ENCODE data around the gene UQCC5. TPM values are rescaled to one million over a fixed set of nuclear protein-coding genes. Genes with fewer than 3 reads are reported as not detected.

The UQCC5 gene, protein sequence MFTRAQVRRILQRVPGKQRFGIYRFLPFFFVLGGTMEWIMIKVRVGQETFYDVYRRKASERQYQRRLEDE
- total RNA-seq (2014; rRNA removed; shearing (Covaris generic)) = 4.2 and 48.9 TPM in 2 replicates

GRCh38 chr3:52536369-52537164 lies at the start of gene UQCC5:
UQCC5 (plus strand) TSS chr3:52536605; CDS start chr3:52536756, 151 bp downstream.
- in situ Hi-C loops (cut with HindIII; ENCODE audit: low sequenced_read_pairs) = no loop called here
- DNase-seq (ENCODE audit: low spot score) = peak; percentile 98

DNA sequence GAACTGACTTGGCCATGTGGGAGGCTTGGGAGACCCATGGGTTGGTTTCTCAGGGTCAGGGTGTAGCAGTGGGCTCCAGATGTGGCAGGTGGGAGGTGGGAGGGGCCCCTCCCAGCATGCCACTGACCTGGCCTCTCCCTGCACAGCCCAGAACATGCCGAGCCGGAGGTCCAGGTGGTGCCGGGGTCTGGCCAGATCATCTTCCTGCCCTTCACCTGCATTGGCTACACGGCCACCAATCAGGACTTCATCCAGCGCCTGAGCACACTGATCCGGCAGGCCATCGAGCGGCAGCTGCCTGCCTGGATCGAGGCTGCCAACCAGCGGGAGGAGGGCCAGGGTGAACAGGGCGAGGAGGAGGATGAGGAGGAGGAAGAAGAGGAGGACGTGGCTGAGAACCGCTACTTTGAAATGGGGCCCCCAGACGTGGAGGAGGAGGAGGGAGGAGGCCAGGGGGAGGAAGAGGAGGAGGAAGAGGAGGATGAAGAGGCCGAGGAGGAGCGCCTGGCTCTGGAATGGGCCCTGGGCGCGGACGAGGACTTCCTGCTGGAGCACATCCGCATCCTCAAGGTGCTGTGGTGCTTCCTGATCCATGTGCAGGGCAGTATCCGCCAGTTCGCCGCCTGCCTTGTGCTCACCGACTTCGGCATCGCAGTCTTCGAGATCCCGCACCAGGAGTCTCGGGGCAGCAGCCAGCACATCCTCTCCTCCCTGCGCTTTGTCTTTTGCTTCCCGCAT lies 49.2 kb upstream of the UQCC5 start:
- DNase-seq (ENCODE audit: low spot score) = no peak
- in situ Hi-C loops (cut with HindIII; ENCODE audit: low sequenced_read_pairs) = loop anchor here (10.0 kb wide), 1 partner anchor 158 kb away; no protein-coding TSS in a partner anchor

DNA sequence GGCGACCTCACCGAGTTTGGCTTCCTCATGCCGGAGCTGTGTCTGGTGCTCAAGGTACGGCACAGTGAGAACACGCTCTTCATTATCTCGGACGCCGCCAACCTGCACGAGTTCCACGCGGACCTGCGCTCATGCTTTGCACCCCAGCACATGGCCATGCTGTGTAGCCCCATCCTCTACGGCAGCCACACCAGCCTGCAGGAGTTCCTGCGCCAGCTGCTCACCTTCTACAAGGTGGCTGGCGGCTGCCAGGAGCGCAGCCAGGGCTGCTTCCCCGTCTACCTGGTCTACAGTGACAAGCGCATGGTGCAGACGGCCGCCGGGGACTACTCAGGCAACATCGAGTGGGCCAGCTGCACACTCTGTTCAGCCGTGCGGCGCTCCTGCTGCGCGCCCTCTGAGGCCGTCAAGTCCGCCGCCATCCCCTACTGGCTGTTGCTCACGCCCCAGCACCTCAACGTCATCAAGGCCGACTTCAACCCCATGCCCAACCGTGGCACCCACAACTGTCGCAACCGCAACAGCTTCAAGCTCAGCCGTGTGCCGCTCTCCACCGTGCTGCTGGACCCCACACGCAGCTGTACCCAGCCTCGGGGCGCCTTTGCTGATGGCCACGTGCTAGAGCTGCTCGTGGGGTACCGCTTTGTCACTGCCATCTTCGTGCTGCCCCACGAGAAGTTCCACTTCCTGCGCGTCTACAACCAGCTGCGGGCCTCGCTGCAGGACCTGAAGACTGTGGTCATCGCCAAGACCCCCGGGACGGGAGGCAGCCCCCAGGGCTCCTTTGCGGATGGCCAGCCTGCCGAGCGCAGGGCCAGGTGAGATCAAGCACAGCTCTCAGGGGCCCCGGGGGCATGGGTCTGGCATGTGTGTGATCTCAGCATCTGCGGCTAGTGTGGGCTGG lies 48.4 kb upstream of the UQCC5 start:
- in situ Hi-C loops (cut with HindIII; ENCODE audit: low sequenced_read_pairs) = loop anchor here (10.0 kb wide), 1 partner anchor 157 kb away; no protein-coding TSS in a partner anchor
- no peak for DNase-seq (ENCODE audit: low spot score)

- no peak for DNase-seq (ENCODE audit: low spot score)
- in situ Hi-C loops (cut with HindIII; ENCODE audit: low sequenced_read_pairs) = loop anchor here (10.0 kb wide), 1 partner anchor 156 kb away; no protein-coding TSS in a partner anchor
These were observed 47.7 kb upstream of the UQCC5 start for GRCh38 chr3:52488746-52489145.

DNA sequence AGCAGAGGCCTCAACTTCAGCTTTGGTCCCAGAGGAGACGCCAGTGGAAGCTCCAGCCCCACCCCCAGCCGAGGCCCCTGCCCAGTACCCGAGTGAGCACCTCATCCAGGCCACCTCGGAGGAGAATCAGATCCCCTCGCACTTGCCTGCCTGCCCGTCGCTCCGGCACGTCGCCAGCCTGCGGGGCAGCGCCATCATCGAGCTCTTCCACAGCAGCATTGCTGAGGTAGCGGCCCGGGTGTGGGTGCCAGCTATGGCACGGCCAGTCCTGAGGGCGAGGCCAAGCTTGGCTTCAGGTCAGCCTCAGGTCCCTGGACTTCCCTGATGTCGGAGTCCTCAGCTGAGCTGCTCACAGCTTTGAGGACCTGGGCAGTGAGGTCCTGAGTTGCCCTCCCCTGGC lies 47.0 kb upstream of the UQCC5 start:
- no peak for DNase-seq (ENCODE audit: low spot score)

GRCh38 chr3:52490035-52490938 lies 46.1 kb upstream of the UQCC5 start:
- in situ Hi-C loops (cut with HindIII; ENCODE audit: low sequenced_read_pairs) = no loop called here
- DNase-seq (ENCODE audit: low spot score) = no peak

More for the DNA sequence above, 47.0 kb upstream of the UQCC5 start:
- in situ Hi-C loops (cut with HindIII; ENCODE audit: low sequenced_read_pairs) = loop anchor here (10.0 kb wide), 1 partner anchor 155 kb away; no protein-coding TSS in a partner anchor

GRCh38 chr3:52490939-52491526 lies 45.4 kb upstream of the UQCC5 start:
- in situ Hi-C loops (cut with HindIII; ENCODE audit: low sequenced_read_pairs) = no loop called here
- no peak for DNase-seq (ENCODE audit: low spot score)

GRCh38 chr3:52492059-52492458 lies 44.3 kb upstream of the UQCC5 start:
- DNase-seq (ENCODE audit: low spot score) = no peak
- in situ Hi-C loops (cut with HindIII; ENCODE audit: low sequenced_read_pairs) = no loop called here

DNA sequence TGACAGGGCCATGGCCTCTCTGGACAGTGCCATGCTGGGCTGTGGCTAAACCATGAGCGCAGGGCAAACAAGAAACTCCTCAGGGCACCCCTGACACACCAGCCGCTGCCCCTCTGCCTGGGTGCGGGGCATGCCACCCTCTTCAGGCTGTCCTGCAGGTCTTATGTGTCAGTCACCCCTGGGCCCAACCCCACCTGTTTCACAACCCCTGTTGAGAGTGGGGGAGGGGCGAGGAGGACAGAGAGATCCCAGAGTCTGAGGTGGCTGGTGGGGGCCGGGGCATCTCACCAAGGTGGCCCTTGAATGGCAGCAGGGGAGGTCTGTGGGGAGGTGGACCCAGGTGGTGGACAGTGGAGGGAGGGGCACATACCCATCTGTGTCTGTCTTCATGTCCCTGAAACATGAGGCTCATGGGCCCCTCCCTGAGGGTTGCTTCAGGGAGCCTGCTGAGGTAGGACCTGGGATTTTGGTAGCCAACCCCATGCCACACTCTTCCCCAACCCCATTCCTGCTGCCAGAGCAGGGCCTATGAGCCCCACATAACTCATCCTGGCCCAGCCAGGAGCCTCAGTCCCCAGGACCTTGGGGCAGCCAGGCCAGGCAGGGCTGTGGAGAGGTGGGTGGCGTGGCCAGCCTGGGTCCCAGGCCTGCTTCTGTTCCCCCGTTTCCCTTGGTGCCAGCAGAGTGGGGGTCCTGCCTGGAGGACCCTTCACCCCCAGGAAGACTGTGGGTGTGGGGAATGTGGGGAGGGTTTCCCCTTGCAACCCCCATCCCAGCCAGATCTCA lies 43.0 kb upstream of the UQCC5 start:
- DNase-seq (ENCODE audit: low spot score) = no peak
- in situ Hi-C loops (cut with HindIII; ENCODE audit: low sequenced_read_pairs) = no loop called here

DNA sequence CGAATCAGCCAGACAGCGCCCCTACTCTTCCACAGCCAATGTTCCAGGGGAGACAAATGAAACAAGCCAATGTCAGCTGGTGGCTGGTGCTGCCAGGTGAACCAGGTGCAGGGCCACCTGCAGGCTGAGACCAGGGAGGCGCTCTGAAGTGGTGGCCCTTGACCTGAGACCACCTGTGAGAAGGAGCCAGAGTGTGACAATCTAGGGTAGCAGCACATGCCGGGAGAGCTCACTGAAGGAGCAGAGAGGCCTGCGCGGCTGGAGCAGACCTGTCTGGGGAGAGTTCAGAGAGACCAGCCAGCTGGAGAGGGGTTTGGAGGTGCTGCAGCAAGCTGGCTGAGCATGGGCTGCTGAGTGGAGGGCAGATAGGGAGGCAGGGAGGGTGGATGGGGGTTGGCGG lies 42.0 kb upstream of the UQCC5 start:
- DNase-seq (ENCODE audit: low spot score) = no peak
- in situ Hi-C loops (cut with HindIII; ENCODE audit: low sequenced_read_pairs) = no loop called here

- no peak for DNase-seq (ENCODE audit: low spot score)
- in situ Hi-C loops (cut with HindIII; ENCODE audit: low sequenced_read_pairs) = no loop called here
These were observed 41.4 kb upstream of the UQCC5 start, which contains the start of gene STAB1 for GRCh38 chr3:52494886-52495495. STAB1 (plus strand) TSS chr3:52495338; CDS start chr3:52495414, 76 bp downstream.

DNA sequence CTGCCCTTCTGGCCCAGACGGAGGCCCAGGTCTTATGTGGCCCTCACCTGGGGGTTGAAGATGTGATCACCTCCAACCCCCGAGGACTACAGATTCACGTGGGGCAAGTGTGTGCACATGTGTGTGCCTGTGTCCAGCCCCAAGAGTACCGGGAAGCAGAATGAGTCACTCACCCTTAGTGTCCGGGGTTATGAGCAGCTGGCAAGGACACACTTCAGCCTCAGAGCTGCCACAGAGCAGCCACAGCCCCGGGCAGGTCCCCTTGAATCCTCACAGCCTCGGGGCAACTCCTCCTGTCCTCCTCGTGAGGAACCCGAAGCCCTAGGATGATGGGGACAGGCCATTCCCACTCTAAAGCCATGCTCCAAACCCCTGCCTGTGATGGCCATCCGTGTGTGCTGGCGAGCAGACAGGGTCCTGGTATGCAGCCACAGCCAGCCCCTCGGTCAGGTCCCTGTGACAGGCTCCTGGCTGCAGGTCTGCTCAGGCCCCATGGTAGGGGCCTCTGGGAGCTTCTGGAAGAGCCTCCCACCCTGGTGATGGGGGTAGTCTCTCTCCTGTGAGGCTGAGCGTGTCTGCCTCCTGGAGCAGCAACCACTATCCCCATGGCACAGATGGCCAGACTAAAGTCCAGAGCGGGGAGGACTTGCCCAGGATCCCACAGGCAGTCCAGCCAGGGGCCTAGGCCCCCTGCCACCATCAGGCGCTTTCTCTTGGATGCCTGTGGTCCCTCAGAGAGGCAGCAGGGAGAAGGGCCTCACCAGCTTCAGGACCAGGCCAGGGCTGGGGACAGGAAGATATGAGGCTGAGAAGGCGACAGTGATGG lies 40.4 kb upstream of the UQCC5 start:
- in situ Hi-C loops (cut with HindIII; ENCODE audit: low sequenced_read_pairs) = no loop called here
- DNase-seq (ENCODE audit: low spot score) = no peak

- in situ Hi-C loops (cut with HindIII; ENCODE audit: low sequenced_read_pairs) = no loop called here
- DNase-seq (ENCODE audit: low spot score) = no peak
These were observed 38.0 kb upstream of the UQCC5 start for GRCh38 chr3:52498137-52499054.

GRCh38 chr3:52501046-52501445 lies 35.4 kb upstream of the UQCC5 start:
- DNase-seq (ENCODE audit: low spot score) = no peak
- in situ Hi-C loops (cut with HindIII; ENCODE audit: low sequenced_read_pairs) = no loop called here

DNA sequence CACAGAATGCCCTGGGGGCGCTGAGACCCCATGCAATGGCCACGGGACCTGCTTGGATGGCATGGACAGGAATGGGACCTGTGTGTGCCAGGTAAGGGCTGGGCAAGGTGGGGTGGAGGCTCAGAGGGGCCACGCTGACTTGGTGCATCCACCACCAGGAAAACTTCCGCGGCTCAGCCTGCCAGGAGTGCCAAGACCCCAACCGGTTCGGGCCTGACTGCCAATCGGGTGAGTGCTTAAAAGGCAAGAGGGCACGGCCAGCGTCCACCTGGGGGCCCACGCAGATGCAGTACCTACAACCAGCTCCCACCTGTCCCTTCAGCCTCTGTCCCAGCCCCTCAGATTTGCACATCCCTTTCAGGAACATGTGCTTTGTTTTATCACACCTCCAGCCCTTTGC lies 34.4 kb upstream of the UQCC5 start:
- DNase-seq (ENCODE audit: low spot score) = no peak
- in situ Hi-C loops (cut with HindIII; ENCODE audit: low sequenced_read_pairs) = no loop called here
